ENCODE results near the gene RAMAC.

- no peak for TF ChIP-seq POLR2A (IDR thresholded peaks at IDR 0.05)
- no peak for TF ChIP-seq POLR2AphosphoS5 (IDR thresholded peaks at IDR 0.05)
Observed at GRCh38 chr15:82944821-82945220, 41.2 kb upstream of the RAMAC start.

All from spleen (tissue), 3 donors.